Measurements from ENCODE around the gene RHPN2. TPM values are rescaled to one million over a fixed set of nuclear protein-coding genes. Genes with fewer than 3 reads are reported as not detected.
"Not testable (repeated sequence)": the region's sequence is repeated elsewhere in the genome, so short reads cannot be mapped to it uniquely, and the experiment has no call there.

Gene RHPN2
- total RNA-seq, 4 donors from 2014 or later: 1.1 to 1.6 (median 1.6) TPM

DNA sequence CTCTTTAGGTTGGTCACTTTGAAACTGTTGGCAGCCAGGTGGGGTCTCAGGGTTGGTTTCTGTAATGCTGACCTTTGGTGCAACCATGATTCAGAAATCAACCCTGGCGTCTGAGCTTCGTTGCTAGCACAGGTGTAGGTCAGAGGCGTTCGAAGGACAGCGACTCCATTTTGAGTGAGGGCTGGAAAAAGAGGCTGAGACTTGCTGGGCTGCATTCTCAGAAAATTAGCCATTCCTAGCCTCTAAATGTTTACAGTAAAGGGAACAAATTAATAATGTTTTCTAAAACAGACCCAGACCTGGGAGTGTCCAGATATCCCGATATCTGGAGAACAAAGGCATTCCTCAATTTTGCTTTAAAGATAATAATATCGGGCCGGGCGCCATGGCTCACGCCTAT lies 29.2 kb downstream of the RHPN2 start:
- H3K36me3 ChIP-seq: no peaks in the 10 kb centered on the region
- H3K9me3 ChIP-seq: no peaks in the 10 kb centered on the region
- whole genome bisulfite sequencing, 2 donors: 92 to 97% methylated on average over 6 to 9 of the region's 10 CpGs
- intact Hi-C loops (cut with DNase I): no loop called here
- H3K4me1 ChIP-seq: no peaks in the 10 kb centered on the region
- no peak overlapping the region for H3K27ac ChIP-seq
- no peak for DNase-seq
- TF ChIP-seq, protein P1, sequence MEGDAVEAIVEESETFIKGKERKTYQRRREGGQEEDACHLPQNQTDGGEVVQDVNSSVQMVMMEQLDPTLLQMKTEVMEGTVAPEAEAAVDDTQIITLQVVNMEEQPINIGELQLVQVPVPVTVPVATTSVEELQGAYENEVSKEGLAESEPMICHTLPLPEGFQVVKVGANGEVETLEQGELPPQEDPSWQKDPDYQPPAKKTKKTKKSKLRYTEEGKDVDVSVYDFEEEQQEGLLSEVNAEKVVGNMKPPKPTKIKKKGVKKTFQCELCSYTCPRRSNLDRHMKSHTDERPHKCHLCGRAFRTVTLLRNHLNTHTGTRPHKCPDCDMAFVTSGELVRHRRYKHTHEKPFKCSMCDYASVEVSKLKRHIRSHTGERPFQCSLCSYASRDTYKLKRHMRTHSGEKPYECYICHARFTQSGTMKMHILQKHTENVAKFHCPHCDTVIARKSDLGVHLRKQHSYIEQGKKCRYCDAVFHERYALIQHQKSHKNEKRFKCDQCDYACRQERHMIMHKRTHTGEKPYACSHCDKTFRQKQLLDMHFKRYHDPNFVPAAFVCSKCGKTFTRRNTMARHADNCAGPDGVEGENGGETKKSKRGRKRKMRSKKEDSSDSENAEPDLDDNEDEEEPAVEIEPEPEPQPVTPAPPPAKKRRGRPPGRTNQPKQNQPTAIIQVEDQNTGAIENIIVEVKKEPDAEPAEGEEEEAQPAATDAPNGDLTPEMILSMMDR (IDR thresholded peaks at IDR 0.05): no peak
- TF ChIP-seq POLR2A (IDR thresholded peaks at IDR 0.05): no peak
- H3K27me3 ChIP-seq: no peaks in the 10 kb centered on the region
- no peak overlapping the region for H3K4me3 ChIP-seq

DNA sequence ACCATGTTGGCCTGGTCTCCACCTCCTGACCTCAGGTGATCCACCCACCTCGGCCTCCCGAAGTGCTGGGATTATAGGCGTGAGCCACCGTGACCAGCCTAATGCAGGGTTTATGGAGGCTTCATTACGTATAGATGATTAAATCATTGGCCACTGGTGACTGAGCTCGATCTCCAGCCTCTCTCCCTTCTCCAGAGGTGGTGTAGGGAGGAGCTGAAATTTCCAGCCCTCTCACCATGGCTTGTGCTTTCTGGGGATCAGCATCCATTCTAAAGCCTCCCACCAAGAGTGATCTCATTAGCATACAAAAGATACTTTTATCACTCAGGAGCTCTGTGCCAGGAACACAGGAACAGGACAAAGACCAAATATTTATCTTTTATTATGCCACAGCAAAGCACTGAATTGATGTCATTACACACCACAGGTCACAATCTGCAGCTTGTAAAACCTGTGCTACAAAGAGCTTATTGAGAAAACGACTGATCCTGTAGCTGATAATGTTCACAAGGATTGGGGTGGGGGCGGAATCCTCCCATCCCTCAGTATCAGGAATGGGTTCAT lies 32.4 kb downstream of the RHPN2 start:
- Histone ChIP-seq H3K4me1 (no peaks in the 10 kb centered on the region), H3K9me3 (peaks cover 0 to 4% (median 0%) of the 10 kb centered on the region in 3 donors), H3K27me3 (no peaks in the 10 kb centered on the region), H3K27ac (no peak overlapping the region), H3K4me3 (no peak overlapping the region), H3K36me3 (no peaks in the 10 kb centered on the region)
- WGBS, 2 donors: 56 to 81% methylated on average over 6 to 7 of the region's 8 CpGs
- intact Hi-C loops (cut with DNase I): no loop called here
- TF ChIP-seq, protein P1 (IDR thresholded peaks at IDR 0.05): no peak
- no peak for TF ChIP-seq POLR2A (IDR thresholded peaks at IDR 0.05)
- DNase-seq: no peak

DNA sequence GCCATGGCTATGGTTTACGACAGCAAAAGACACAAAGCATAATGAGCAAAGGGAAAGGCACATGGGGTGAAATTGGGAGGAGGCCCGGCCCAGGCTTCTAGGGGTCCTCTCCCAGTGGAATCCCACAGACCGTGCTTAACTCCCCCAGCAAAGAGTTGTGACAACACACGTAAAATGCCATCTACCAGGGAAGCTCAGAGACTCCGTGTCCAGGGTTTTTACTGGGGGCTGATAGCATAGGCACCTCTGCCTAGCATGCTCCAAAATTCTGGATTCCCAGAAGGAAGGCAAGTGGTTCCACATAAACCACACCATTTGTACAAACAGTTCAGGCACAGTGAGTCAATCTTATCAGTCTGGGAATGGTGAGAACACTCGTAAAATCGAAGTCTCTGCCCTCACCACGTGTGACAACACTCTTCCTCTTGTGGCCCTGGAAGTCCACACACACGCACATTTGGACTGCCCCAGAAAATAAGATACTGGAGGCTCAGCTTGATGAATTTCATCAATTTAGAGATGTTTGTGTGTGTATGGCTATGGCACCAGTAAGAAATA lies 34.9 kb downstream of the RHPN2 start:
- 82 to 87% methylated on average over 9 of the region's 9 CpGs for WGBS, 2 donors
- H3K27ac ChIP-seq: no peak overlapping the region
- TF ChIP-seq, protein P1 (IDR thresholded peaks at IDR 0.05): no peak
- TF ChIP-seq POLR2A (IDR thresholded peaks at IDR 0.05): no peak
- H3K4me3 ChIP-seq: no peak overlapping the region
- peaks cover 0 to 4% (median 0%) of the 10 kb centered on the region in 3 donors for H3K9me3 ChIP-seq
- no peaks in the 10 kb centered on the region for H3K36me3 ChIP-seq
- DNase-seq: no peak
- H3K4me1 ChIP-seq: no peaks in the 10 kb centered on the region
- no peaks in the 10 kb centered on the region for H3K27me3 ChIP-seq
- intact Hi-C loops (cut with DNase I): no loop called here

DNA sequence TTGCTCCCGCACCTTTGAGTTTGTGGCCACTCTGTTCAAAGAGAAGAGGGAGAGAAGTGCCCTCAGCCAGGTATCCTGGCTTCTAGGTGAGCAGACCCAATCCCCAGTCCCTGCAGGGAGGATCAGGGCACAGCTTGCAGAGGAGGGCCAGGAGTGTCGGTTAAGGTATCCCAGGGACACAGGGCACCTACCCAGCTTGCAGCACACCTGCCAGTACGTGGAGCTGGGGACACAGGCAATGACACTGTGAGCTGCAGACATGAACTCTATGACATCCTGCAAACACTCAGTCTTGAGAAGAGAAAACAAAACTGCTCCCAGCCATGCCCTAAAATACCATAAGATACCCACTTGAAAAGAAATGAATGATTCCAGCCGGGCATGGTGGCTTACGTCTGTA lies 38.1 kb downstream of the RHPN2 start:
- H3K4me1 ChIP-seq; intact Hi-C loops (cut with DNase I); H3K36me3 ChIP-seq; H3K27me3 ChIP-seq; H3K4me3 ChIP-seq; DNase-seq; H3K9me3 ChIP-seq; H3K27ac ChIP-seq: not testable (repeated sequence)
- whole genome bisulfite sequencing, 2 donors: 90 to 94% methylated on average over 2 to 3 of the region's 5 CpGs

DNA sequence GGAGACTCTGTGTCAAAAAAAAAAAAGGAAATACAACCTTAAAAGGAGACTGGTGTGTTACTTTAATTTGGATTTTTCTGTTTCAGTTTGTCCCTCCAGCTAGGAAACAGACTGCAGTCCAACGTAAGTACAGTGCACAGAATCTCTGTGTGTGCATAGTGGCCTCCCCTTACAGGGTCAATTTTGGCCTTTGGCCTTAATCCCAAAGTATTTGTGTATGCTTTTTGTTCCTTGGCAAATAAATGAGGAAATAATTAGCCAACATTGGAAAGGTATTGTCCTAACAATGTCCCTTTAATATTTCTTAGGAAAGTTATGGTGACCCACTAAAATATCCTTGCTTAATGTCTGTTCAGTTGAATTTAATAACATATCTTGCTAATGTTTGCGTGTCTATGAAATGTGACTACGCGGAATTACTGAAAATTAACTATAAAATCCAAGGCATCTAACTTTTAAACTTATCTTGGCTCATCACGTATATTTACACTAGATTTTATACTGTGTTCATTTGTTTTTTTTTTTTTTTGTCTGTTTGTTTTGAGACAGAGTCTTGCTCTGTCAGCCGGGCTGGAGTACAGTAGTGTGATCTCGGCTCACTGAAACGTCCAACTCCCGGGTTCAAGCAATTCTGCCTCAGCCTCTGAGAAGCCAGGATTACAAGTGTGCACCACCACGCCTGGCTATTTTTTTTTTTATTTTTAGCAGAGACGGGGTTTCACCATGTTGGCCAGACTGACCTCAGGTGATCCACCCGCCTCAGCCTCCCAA lies 39.0 kb downstream of the RHPN2 start:
- intact Hi-C loops (cut with DNase I); H3K4me3 ChIP-seq; H3K4me1 ChIP-seq; H3K27me3 ChIP-seq; H3K9me3 ChIP-seq; H3K27ac ChIP-seq; H3K36me3 ChIP-seq; DNase-seq: not testable (repeated sequence)
- 81 to 90% methylated on average over 7 to 12 of the region's 12 CpGs for WGBS, 2 donors

DNA sequence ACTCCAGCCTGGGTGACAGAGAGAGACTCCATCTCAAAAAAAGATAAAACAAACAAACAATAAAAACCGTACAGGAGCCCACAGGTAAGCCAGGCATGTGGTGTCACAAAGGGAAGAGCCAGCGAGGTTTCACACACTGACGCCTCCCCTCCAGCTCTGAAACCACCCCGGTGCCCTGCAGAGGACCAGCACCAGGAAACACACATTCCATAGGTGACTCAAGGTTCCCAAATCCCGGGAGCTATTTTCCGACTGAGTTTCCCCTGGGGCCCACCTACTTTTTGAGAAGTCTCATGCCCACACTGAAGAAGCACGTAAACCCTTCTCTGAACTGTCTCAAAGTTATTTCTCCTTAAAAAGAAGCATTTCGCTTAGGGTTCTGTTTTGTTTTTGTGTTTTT lies 40.3 kb downstream of the RHPN2 start:
- TF ChIP-seq, protein P1 (IDR thresholded peaks at IDR 0.05): no peak
- no peak for TF ChIP-seq POLR2A (IDR thresholded peaks at IDR 0.05)
- H3K4me3 ChIP-seq: no peak overlapping the region
- H3K4me1 ChIP-seq: no peaks in the 10 kb centered on the region
- intact Hi-C loops (cut with DNase I): no loop called here
- 79 to 80% methylated on average over 8 of the region's 8 CpGs for WGBS, 2 donors
- no peak overlapping the region for H3K27ac ChIP-seq
- no peak for DNase-seq
- no peaks in the 10 kb centered on the region for H3K27me3 ChIP-seq
- H3K9me3 ChIP-seq: no peaks in the 10 kb centered on the region
- H3K36me3 ChIP-seq: no peaks in the 10 kb centered on the region

Data from esophagus squamous epithelium (tissue), 5 donors.